RWPE1 (cell line): ENCODE data around the gene RPS6KA1.
"Not testable (repeated sequence)": the region's sequence is repeated elsewhere in the genome, so short reads cannot be mapped to it uniquely, and the experiment has no call there.

Experiments used
- CTCF ChIA-PET: fragments of 350-600 bp; sonication (Branson Sonifier 250); formaldehyde crosslinking; extraction: SDS; loops from one replicate; lab custom pipeline; 2021; lab: Yijun Ruan, JAX
- POLR2A ChIA-PET: fragments of 400-600 bp; formaldehyde crosslinking; extraction: SDS; loops from one replicate; lab custom pipeline; 2020; ENCODE audit warnings: antibody characterized with exemption; ENCODE audit not compliant: low non-redundant PET; lab: Yijun Ruan, JAX
- DNase-seq: peaks from one replicate; pipeline ENCODE4 v3.0.0; 2012; ENCODE audit warnings: low spot score
- H3K27ac ChIP-seq: fragments of 450-650 bp; 2 replicates; pipeline ENCODE4 v1.5.1; 2017
- CTCF ChIP-seq: fragments of 450-650 bp; conservative IDR thresholded peaks from 2 replicates; pipeline ENCODE4 v1.5.1; 2017; ENCODE audit warnings: low read depth, mild to moderate bottlenecking

The RPS6KA1 gene

GRCh38 chr1:26496861-26497260 lies 32.7 kb upstream of the RPS6KA1 start:
- DNase-seq = no peak
- 0 out of 2 replicates have a peak overlapping the region, but pooled peaks have one; percentile 5 for H3K27ac ChIP-seq
- ChIA-PET POLR2A (no interaction called here), CTCF (interaction anchor here (0.6 to 0.7 kb wide), 3 partner anchors 10 to 324 kb away, joined by 3 to 6 read pairs (median 4); no protein-coding TSS in a partner anchor)
- no peak for TF ChIP-seq CTCF

- POLR2A ChIA-PET = no interaction called here
- CTCF ChIA-PET = interaction anchor here (0.7 to 0.9 kb wide), 3 partner anchors 33 to 1290 kb away, joined by 3 to 5 read pairs (median 4); no protein-coding TSS in a partner anchor
- no peak for DNase-seq
- H3K27ac ChIP-seq = no peak overlapping the region
- no peak for TF ChIP-seq CTCF
These were observed 30.7 kb upstream of the RPS6KA1 start for GRCh38 chr1:26498894-26499293.

GRCh38 chr1:26500488-26501175 lies 28.9 kb upstream of the RPS6KA1 start:
- ChIA-PET CTCF (interaction anchor here (0.6 to 2.1 kb wide), 12 partner anchors 11 to 288 kb away, joined by 3 to 26 read pairs (median 5); partner anchors contain the start of gene RPS6KA1), POLR2A (interaction anchor here (1.2 to 2.3 kb wide), 3 partner anchors 23 to 30 kb away, joined by 3 to 23 read pairs (median 4); partner anchors contain the start of genes HMGN2 and RPS6KA1)
- DNase-seq = peak; percentile 85
- TF ChIP-seq CTCF = peak; percentile 55; the same call in 1 of the 2 replicates
- peak overlapping the region; percentile 97 for H3K27ac ChIP-seq

DNA sequence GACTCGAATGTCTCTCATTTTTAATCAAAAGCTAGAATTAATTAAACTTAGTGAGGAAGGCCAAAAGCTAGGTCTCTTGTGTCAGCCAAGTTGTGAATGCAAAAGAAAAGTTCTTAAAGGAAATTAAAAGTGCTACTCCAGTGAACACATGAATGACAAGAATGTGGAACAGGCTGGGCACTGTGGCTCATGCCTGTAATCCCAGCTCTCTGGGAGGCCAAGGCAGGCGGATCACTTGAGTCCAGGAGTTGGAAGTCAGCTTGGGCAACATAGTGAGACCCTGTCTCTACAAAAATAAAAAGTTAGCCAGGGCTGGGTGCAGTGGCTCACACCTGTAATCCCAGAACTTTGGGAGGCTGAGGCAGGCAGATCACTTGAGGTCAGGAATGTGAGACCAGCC lies 18.9 kb upstream of the RPS6KA1 start:
- H3K27ac ChIP-seq, DNase-seq, POLR2A ChIA-PET, CTCF ChIA-PET: not testable (repeated sequence)

DNA sequence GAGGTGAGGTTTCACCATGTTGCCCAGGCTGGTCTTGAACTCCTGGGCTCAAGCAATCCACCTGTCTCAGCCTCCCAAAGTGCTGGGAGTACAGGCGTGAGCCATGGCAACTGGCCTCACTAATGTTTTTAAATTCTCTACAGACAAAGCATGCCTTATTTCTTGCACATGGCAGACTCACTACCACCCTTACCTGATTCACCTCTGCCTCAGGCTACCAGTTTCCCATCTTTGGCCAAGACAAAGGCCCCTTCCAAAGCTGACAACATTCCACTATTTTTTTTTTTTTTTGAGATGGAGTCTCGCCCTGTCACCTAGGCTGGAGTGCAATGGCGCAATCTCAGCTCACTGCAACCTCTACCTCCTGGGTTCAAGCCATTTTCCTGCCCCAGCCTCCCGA lies 13.7 kb upstream of the RPS6KA1 start:
- DNase-seq, POLR2A ChIA-PET, H3K27ac ChIP-seq, CTCF ChIA-PET: not testable (repeated sequence)

- POLR2A ChIA-PET = interaction anchor here (0.6 kb wide), 1 partner anchor 841 kb away, joined by 3 read pairs; no protein-coding TSS in a partner anchor
- no peak overlapping the region for H3K27ac ChIP-seq
- CTCF ChIA-PET = no interaction called here
- no peak for DNase-seq
- TF ChIP-seq CTCF = no peak
These were observed 12.4 kb upstream of the RPS6KA1 start for GRCh38 chr1:26516987-26517765.

GRCh38 chr1:26517766-26518049 lies 11.9 kb upstream of the RPS6KA1 start:
- no peak for DNase-seq
- CTCF ChIA-PET = interaction anchor here (0.6 kb wide), 1 partner anchor 1716 kb away, joined by 4 read pairs; no protein-coding TSS in a partner anchor
- POLR2A ChIA-PET = interaction anchor here (0.6 kb wide), 1 partner anchor 842 kb away, joined by 3 read pairs; no protein-coding TSS in a partner anchor
- H3K27ac ChIP-seq = no peak overlapping the region
- TF ChIP-seq CTCF = no peak
